Karpas-422 (cell line): ENCODE data around the gene EEFSEC. TPM values are rescaled to one million over a fixed set of nuclear protein-coding genes. Genes with fewer than 3 reads are reported as not detected.

ENCODE experiments used
- DNase-seq: peaks from one replicate; pipeline ENCODE4 v3.0.0-alpha.2; 2015
- H2AFZ ChIP-seq: fragments of 200-600 bp; sonication (generic); 2 replicates; pipeline ENCODE4 v1.6.1; 2014; ENCODE audit warnings: antibody characterized with exemption, low read length, mixed read lengths
- H3K27ac ChIP-seq: fragments of 200-600 bp; sonication (generic); 2 replicates; pipeline ENCODE4 v1.5.1; 2014; ENCODE audit warnings: mild to moderate bottlenecking, low read length, moderate library complexity
- H3K27me3 ChIP-seq: fragments of 200-600 bp; sonication (generic); 2 replicates; pipeline ENCODE4 v1.6.1; 2014; ENCODE audit warnings: low read length, mixed read lengths
- H3K36me3 ChIP-seq: fragments of 200-600 bp; sonication (generic); 2 replicates; pipeline ENCODE4 v1.6.1; 2014; ENCODE audit warnings: low read length, mixed read lengths; ENCODE audit not compliant: insufficient read depth
- H3K4me1 ChIP-seq: fragments of 200-600 bp; sonication (generic); 2 replicates; pipeline ENCODE4 v1.6.1; 2014; ENCODE audit warnings: mild to moderate bottlenecking, low read length, mixed read lengths
- H3K4me2 ChIP-seq: fragments of 200-600 bp; sonication (generic); 2 replicates; pipeline ENCODE4 v1.6.1; 2014; ENCODE audit warnings: low read length, low read depth, mild to moderate bottlenecking; ENCODE audit not compliant: poor library complexity, severe bottlenecking
- H3K4me3 ChIP-seq: fragments of 200-600 bp; sonication (generic); 2 replicates; pipeline ENCODE4 v1.5.1; 2014; ENCODE audit warnings: mild to moderate bottlenecking, antibody characterized with exemption, low read length, mixed read lengths
- H3K79me2 ChIP-seq: fragments of 200-600 bp; sonication (generic); 2 replicates; pipeline ENCODE4 v1.6.1; 2014; ENCODE audit warnings: mild to moderate bottlenecking, low read length, mixed read lengths
- H3K9ac ChIP-seq: fragments of 200-600 bp; sonication (generic); 2 replicates; pipeline ENCODE4 v1.6.0; 2014; ENCODE audit warnings: low read length
- H3K9me2 ChIP-seq: fragments of 200-600 bp; sonication (generic), shearing (Covaris generic); replicated peaks from 2 replicates; pipeline ENCODE4 v1.6.0; 2014; ENCODE audit warnings: mild to moderate bottlenecking, low read length, moderate library complexity; ENCODE audit not compliant: insufficient read depth
- H3K9me3 ChIP-seq: fragments of 300-700, 200-600 bp; sonication (generic); 2 replicates; pipeline ENCODE4 v1.6.1; 2014; ENCODE audit warnings: low read length, mixed read lengths
- H4K20me1 ChIP-seq: fragments of 200-600 bp; sonication (generic); 2 replicates; pipeline ENCODE4 v1.6.1; 2014; ENCODE audit warnings: mild to moderate bottlenecking, antibody characterized with exemption, low read length, low read depth; ENCODE audit not compliant: insufficient read depth
- total RNA-seq: library from RNA; depleted of rRNA; stranded (reverse); fragments of >200 nt; shearing (Covaris generic); gene quantifications from 2 replicates; pipeline ENCODE4 v1.2.3, GENCODE V29; 2014; ENCODE audit warnings: low replicate concordance

The EEFSEC gene
- total RNA-seq, 1 experiment from 2014 or later = 10.1 TPM

- Histone ChIP-seq H3K9ac (no peak overlapping the region), H4K20me1 (no peaks in the 10 kb centered on the region), H3K79me2 (no peaks in the 10 kb centered on the region), H3K27ac (no peak overlapping the region), H3K4me1 (no peaks in the 10 kb centered on the region), H2AFZ (no peak overlapping the region), H3K36me3 (no peaks in the 10 kb centered on the region), H3K4me2 (no peak overlapping the region), H3K9me2 (no peaks in the 10 kb centered on the region), H3K4me3 (no peak overlapping the region), H3K27me3 (no peaks in the 10 kb centered on the region), H3K9me3 (no peaks in the 10 kb centered on the region)
- DNase-seq = no peak
Observed at GRCh38 chr3:128316481-128316891, 163.2 kb downstream of the EEFSEC start.

- no peaks in the 10 kb centered on the region for H4K20me1 ChIP-seq
- no peak overlapping the region for H3K4me3 ChIP-seq
- H3K27ac ChIP-seq = no peak overlapping the region
- H3K9me2 ChIP-seq = no peaks in the 10 kb centered on the region
- H3K9ac ChIP-seq = no peak overlapping the region
- no peaks in the 10 kb centered on the region for H3K79me2 ChIP-seq
- no peaks in the 10 kb centered on the region for H3K9me3 ChIP-seq
- no peak overlapping the region for H2AFZ ChIP-seq
- no peaks in the 10 kb centered on the region for H3K27me3 ChIP-seq
- no peak for DNase-seq
- no peak overlapping the region for H3K4me2 ChIP-seq
- H3K4me1 ChIP-seq = no peaks in the 10 kb centered on the region; the same call in 1 of the 2 replicates
- no peaks in the 10 kb centered on the region for H3K36me3 ChIP-seq
Observed at GRCh38 chr3:128317101-128317697, 163.9 kb downstream of the EEFSEC start.

- Histone ChIP-seq H3K4me3 (no peak overlapping the region), H3K4me1 (no peaks in the 10 kb centered on the region; the same call in 1 of the 2 replicates), H3K9me2 (no peaks in the 10 kb centered on the region), H3K36me3 (no peaks in the 10 kb centered on the region), H3K27me3 (no peaks in the 10 kb centered on the region), H3K79me2 (no peaks in the 10 kb centered on the region), H3K9me3 (no peaks in the 10 kb centered on the region), H3K4me2 (no peak overlapping the region), H3K9ac (no peak overlapping the region), H3K27ac (no peak overlapping the region), H2AFZ (no peak overlapping the region), H4K20me1 (no peaks in the 10 kb centered on the region)
- no peak for DNase-seq
Observed at GRCh38 chr3:128317698-128318231, 164.5 kb downstream of the EEFSEC start.

GRCh38 chr3:128318275-128318941 is 165.1 kb downstream of the EEFSEC start:
- H3K27me3 ChIP-seq = no peaks in the 10 kb centered on the region
- H4K20me1 ChIP-seq = no peaks in the 10 kb centered on the region
- H3K27ac ChIP-seq = no peak overlapping the region
- no peak overlapping the region for H2AFZ ChIP-seq
- H3K4me2 ChIP-seq = no peak overlapping the region
- no peaks in the 10 kb centered on the region for H3K79me2 ChIP-seq
- no peaks in the 10 kb centered on the region for H3K36me3 ChIP-seq
- DNase-seq = no peak
- H3K9ac ChIP-seq = no peak overlapping the region
- H3K4me1 ChIP-seq = no peaks in the 10 kb centered on the region; the same call in 1 of the 2 replicates
- H3K9me3 ChIP-seq = no peaks in the 10 kb centered on the region
- no peaks in the 10 kb centered on the region for H3K9me2 ChIP-seq
- no peak overlapping the region for H3K4me3 ChIP-seq

GRCh38 chr3:128319107-128319506 is 165.8 kb downstream of the EEFSEC start:
- Histone ChIP-seq H3K4me1 (no peaks in the 10 kb centered on the region; the same call in 1 of the 2 replicates), H3K9ac (no peak overlapping the region), H3K4me2 (no peak overlapping the region), H3K9me2 (no peaks in the 10 kb centered on the region), H3K79me2 (no peaks in the 10 kb centered on the region), H3K27ac (no peak overlapping the region), H2AFZ (no peak overlapping the region), H3K4me3 (no peak overlapping the region), H4K20me1 (no peaks in the 10 kb centered on the region), H3K27me3 (no peaks in the 10 kb centered on the region), H3K9me3 (no peaks in the 10 kb centered on the region), H3K36me3 (no peaks in the 10 kb centered on the region)
- no peak for DNase-seq

GRCh38 chr3:128319741-128320141 is 166.5 kb downstream of the EEFSEC start:
- Histone ChIP-seq H3K4me1 (no peaks in the 10 kb centered on the region; the same call in 1 of the 2 replicates), H2AFZ (no peak overlapping the region), H4K20me1 (no peaks in the 10 kb centered on the region), H3K9me2 (no peaks in the 10 kb centered on the region), H3K27ac (no peak overlapping the region), H3K79me2 (no peaks in the 10 kb centered on the region), H3K4me2 (no peak overlapping the region), H3K36me3 (no peaks in the 10 kb centered on the region), H3K9ac (no peak overlapping the region), H3K9me3 (no peaks in the 10 kb centered on the region), H3K4me3 (no peak overlapping the region), H3K27me3 (no peaks in the 10 kb centered on the region)
- DNase-seq = no peak

GRCh38 chr3:128320551-128321340 is 167.5 kb downstream of the EEFSEC start:
- Histone ChIP-seq H3K36me3 (no peaks in the 10 kb centered on the region), H3K4me1 (no peaks in the 10 kb centered on the region; the same call in 1 of the 2 replicates), H3K79me2 (no peaks in the 10 kb centered on the region), H4K20me1 (no peaks in the 10 kb centered on the region), H3K27me3 (no peaks in the 10 kb centered on the region), H3K4me2 (no peak overlapping the region), H3K9me3 (no peaks in the 10 kb centered on the region), H2AFZ (no peak overlapping the region), H3K9ac (no peak overlapping the region), H3K9me2 (no peaks in the 10 kb centered on the region), H3K27ac (no peak overlapping the region), H3K4me3 (no peak overlapping the region)
- DNase-seq = no peak

- Histone ChIP-seq H3K27ac (no peak overlapping the region), H3K4me1 (no peaks in the 10 kb centered on the region; the same call in 1 of the 2 replicates), H2AFZ (no peak overlapping the region), H3K9me2 (no peaks in the 10 kb centered on the region), H3K9ac (no peak overlapping the region), H3K9me3 (no peaks in the 10 kb centered on the region), H3K36me3 (no peaks in the 10 kb centered on the region), H3K79me2 (no peaks in the 10 kb centered on the region), H3K4me3 (no peak overlapping the region), H3K4me2 (no peak overlapping the region), H3K27me3 (no peaks in the 10 kb centered on the region), H4K20me1 (no peaks in the 10 kb centered on the region)
- no peak for DNase-seq
Observed at GRCh38 chr3:128321418-128321817, 168.1 kb downstream of the EEFSEC start.
